Measurements from ENCODE around the gene DKK1. TPM values are rescaled to one million over a fixed set of nuclear protein-coding genes. Genes with fewer than 3 reads are reported as not detected.

DKK1 gene
- total and polyA plus RNA-seq, 7 donors, result 0.09 to 0.77 (median 0.20) TPM; not detected in 1

GRCh38 chr10:52300599-52301277 lies 13.3 kb upstream of the DKK1 start:
- H3K27me3 ChIP-seq (ENCODE audit: insufficient read depth in 3 of 3, low read length in 2 of 3), result no peaks in the 10 kb centered on the region
- H3K4me3 ChIP-seq, result no peak overlapping the region
- intact Hi-C loops (cut with DNase I), result no loop called here
- 50 to 62% (median 55%) methylated on average over 4 of the region's 4 CpGs for WGBS, 3 donors
- H3K27ac ChIP-seq, result no peak overlapping the region
- H3K36me3 ChIP-seq (ENCODE audit: insufficient read depth in 1 of 2, low read depth in 1 of 2), result no peaks in the 10 kb centered on the region
- DNase-seq (no peak), ATAC-seq (peak in 1 of 4 donors; percentile 34)
- TF ChIP-seq CTCF (IDR thresholded peaks at IDR 0.05), result no peak
- H3K9me3 ChIP-seq, result no peaks in the 10 kb centered on the region
- H3K4me1 ChIP-seq, result peaks cover 9% of the 10 kb centered on the region

GRCh38 chr10:52308251-52309031 lies 5.6 kb upstream of the DKK1 start:
- H3K36me3 ChIP-seq (ENCODE audit: insufficient read depth in 1 of 2, low read depth in 1 of 2), result no peaks in the 10 kb centered on the region
- no peak overlapping the region for H3K27ac ChIP-seq
- WGBS, 3 donors, result 3 to 5% (median 4%) methylated on average over 40 of the region's 40 CpGs
- peaks cover 4% of the 10 kb centered on the region for H3K4me1 ChIP-seq
- TF ChIP-seq CTCF (IDR thresholded peaks at IDR 0.05), result peak; percentile 76
- no peaks in the 10 kb centered on the region for H3K9me3 ChIP-seq
- peak overlapping the region; percentile 67 for H3K4me3 ChIP-seq
- ATAC-seq (peak; percentile 80 to 97 (median 88)), DNase-seq (peak; percentile 40 to 71)
- H3K27me3 ChIP-seq (ENCODE audit: insufficient read depth in 3 of 3, low read length in 2 of 3), result no peaks in the 10 kb centered on the region
- intact Hi-C loops (cut with DNase I), result loop anchor here (1.0 to 5.0 kb wide), 2 partner anchors 179 to 181 kb away; no protein-coding TSS in a partner anchor

- intact Hi-C loops (cut with DNase I), result no loop called here
- no peaks in the 10 kb centered on the region for H3K27me3 ChIP-seq (ENCODE audit: insufficient read depth in 3 of 3, low read length in 2 of 3)
- 16 to 21% (median 18%) methylated on average over 3 of the region's 3 CpGs for WGBS, 3 donors
These were observed 1.2 kb upstream of the DKK1 start for GRCh38 chr10:52312942-52313255.

GRCh38 chr10:52313256-52313932 lies 687 bp upstream of the DKK1 start:
- Histone ChIP-seq H3K4me3 (peak overlapping the region; percentile 74), H3K4me1 (no peaks in the 10 kb centered on the region), H3K9me3 (no peaks in the 10 kb centered on the region), H3K27me3 (ENCODE audit: insufficient read depth in 3 of 3, low read length in 2 of 3) (no peaks in the 10 kb centered on the region), H3K27ac (no peak overlapping the region), H3K36me3 (ENCODE audit: insufficient read depth in 1 of 2, low read depth in 1 of 2) (no peaks in the 10 kb centered on the region)
- 2 to 3% (median 2%) methylated on average over 26 of the region's 26 CpGs for WGBS, 3 donors
- peak in 3 of 4 donors; percentile 22 to 48 (median 32) for ATAC-seq
- peak in 1 of 2 donors; percentile 28 for DNase-seq
- intact Hi-C loops (cut with DNase I), result no loop called here
- TF ChIP-seq CTCF (IDR thresholded peaks at IDR 0.05), result no peak

More at GRCh38 chr10:52312942-52313255, 1.2 kb upstream of the DKK1 start:
- Histone ChIP-seq H3K9me3 (no peaks in the 10 kb centered on the region), H3K27ac (no peak overlapping the region), H3K4me1 (peaks cover 1% of the 10 kb centered on the region), H3K36me3 (ENCODE audit: insufficient read depth in 1 of 2, low read depth in 1 of 2) (no peaks in the 10 kb centered on the region), H3K4me3 (peak overlapping the region; percentile 74)
- no peak for DNase-seq
- no peak for TF ChIP-seq CTCF (IDR thresholded peaks at IDR 0.05)
- no peak for ATAC-seq
